GM18498 (cell line): Measurements from ENCODE around the gene RIMBP2.

Experiments used
- ATAC-seq: cut with Tn5 transposase; IDR thresholded peaks from one replicate; pipeline ENCODE4 v1.9.1; 2021; ENCODE audit warnings: mild to moderate bottlenecking, moderate library complexity; ENCODE audit not compliant: unreplicated experiment

Gene RIMBP2

DNA sequence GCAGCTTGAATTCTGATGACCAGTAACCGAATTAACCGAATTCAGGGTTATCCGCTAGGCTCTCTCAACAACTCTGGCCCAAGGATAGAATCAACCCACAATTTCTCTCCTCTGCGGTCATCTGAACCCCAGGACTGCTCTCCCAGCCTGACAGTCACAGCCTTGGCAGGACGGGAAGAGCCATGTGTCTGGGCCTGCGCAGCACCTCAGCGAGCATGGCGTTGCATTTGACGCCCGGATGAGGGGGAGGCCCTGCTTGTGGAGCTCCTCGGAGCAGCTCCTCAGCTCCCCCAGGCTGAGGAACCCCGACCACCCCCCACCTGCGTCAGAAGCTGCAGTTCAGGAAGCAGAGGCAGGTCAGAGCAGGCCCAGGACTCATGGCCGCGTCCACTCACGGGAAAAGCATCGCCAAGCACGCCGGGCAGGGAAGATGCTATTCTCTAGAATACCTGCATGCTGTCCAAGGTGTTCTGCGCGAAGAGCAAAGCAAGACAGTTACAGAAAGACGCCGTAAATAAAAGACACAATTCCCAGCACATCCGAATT, 247.3 kb downstream of the RIMBP2 start:
- ATAC-seq: no peak

DNA sequence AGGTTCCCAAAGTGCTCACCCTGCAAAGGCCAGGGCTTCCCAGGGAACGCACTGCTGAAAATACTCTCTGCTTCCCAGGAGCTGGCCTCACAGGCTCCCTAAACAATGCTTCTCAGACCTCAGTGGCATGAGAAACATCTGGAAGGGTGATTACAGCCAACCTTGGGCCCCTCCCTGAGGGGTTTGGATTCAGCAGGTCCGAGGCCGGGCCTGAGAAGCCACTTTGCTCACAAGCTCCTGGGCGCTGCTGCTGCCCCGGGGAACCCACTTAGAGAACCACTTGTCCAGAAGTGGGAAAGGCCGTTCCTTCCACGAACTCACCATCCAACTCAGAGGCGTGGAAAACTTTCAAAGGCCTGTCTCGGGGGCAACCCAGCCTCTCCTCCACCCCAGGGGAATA, 247.9 kb downstream of the RIMBP2 start:
- no peak for ATAC-seq

DNA sequence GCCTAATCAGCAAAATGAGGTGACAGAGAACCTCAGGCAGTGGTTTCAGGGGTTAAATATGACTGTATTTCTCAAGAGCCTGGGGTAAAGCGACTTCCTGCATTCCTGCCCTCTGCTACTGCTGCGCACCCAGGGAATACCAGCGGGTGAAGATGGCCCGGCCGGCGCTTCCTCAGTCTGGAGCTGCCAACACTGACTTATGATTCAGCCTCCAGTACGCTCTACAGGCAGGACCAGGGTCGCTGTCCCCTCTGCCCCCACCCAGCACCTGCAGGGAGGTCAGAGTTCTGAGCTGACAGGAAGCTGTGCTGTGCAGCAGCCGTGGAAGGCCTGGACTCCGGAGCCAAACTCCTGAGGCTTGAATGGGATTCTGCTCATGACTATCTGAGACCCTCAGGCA, 250.5 kb downstream of the RIMBP2 start:
- ATAC-seq: no peak

DNA sequence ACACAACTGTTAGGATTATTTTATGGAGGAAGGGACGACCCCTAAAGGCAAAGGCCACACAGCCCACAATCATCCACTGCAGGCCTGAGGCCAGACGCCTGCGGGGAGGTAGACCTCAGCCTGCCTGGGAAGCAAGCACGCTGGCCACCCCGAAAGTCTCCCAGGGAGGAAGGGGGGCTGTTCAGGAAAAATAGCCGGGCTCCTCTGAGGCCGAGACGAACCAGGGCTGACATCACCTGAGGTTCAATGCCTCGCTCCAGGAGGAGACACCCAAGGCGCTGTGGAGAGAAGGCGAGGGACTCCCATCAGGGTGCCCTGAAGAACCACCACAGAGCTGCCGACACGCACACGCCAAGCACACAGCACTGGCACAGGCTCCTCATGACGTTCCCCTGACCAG, 251.1 kb downstream of the RIMBP2 start:
- no peak for ATAC-seq

- no peak for ATAC-seq
These were observed 252.1 kb downstream of the RIMBP2 start for GRCh38 chr12:130463818-130464670.

DNA sequence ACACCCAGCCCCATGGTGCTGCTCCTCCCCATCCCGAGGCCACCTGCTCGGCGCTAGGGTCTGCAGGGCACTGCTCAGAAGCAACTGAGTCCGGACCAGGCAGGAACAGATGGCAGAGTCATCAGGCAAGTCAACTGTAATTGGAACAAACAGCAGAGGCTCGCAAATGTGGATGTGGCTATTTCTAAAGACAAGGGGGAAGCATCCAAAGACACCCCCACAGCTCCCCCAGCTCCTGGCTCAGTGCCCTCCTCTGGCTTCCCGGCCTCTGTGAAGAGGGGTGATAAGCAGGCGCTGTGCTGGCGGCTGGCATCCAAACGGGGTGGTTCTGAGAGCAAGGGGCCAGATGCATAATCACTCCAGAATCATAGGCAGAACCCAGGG, 252.8 kb downstream of the RIMBP2 start:
- no peak for ATAC-seq

DNA sequence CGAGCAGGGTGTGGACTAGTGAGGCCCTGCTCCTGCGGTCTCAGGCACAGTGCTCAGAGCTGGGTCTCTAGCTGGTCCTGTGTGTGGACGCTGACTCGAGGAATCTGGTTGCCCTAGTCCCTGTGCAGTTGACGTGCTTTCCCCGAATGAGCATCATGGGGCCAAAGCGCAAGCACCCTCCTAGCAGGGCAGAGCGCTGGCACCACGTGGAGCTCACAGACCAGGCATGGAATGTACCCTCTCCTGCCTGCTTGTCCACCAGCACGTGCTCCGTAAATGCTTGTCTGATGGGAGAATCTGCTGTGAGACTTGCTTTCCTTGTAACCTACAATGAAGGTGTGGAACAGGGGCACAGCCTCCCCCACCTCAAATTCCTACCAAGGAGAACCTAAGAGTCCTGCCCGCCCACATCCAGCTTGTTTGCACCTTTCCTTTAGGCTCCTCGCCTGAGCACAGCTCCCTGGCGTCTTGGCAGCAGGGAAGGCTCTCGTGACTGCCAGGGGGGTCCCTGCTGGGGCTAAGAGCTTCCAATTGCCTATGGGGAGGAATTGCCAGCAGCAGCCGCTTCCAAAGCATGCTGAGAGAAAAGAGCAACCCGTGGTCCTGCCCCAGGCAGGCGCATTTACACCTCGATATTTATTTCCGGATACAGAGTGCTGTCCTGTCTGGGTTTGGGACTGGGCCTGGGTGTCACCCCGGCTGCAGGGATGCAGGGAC, 253.4 kb downstream of the RIMBP2 start:
- no peak for ATAC-seq

GRCh38 chr12:130461839-130462557, 254.1 kb downstream of the RIMBP2 start:
- ATAC-seq: no peak

GRCh38 chr12:130461447-130461815, 254.7 kb downstream of the RIMBP2 start:
- no peak for ATAC-seq

DNA sequence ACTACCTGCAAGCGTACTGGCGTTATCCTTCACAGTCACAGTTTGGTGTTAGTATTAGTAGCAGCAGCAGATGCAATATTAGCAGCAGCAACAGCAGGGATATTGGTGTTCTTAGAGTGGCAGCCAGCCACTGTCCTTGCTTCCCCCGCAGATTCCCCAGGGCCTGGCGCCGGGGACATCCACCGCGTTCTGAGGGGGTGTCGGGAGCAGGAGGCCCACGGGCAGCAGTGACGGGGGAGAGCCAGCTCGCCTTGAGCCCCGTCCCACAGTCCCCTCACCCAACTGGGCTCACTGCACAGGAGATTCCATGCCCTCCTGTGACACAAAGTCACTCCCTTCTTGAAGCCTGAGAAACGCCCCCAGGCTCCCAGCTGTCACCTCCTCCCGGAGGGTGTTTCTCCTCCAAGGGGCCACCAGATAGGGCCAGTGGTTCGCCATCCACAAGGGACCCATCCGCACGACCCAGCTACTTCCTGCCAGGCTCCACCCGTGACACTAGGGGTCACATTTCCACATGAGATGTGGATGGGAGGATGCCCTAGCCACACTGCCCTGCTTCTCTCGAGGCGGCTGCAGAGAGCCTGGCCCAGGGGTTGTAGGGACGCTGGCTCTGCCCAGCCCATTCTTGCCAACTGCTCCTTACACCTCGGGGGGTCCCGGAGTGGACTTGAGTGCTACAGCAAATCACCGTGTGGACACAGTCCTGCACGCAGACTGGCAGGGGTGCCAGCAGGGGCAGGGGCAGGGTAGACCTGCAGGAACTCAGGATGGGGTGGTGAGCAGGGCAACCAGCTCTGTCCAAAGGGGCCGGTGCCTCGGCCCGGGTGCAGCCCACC, 255.3 kb downstream of the RIMBP2 start:
- no peak for ATAC-seq

DNA sequence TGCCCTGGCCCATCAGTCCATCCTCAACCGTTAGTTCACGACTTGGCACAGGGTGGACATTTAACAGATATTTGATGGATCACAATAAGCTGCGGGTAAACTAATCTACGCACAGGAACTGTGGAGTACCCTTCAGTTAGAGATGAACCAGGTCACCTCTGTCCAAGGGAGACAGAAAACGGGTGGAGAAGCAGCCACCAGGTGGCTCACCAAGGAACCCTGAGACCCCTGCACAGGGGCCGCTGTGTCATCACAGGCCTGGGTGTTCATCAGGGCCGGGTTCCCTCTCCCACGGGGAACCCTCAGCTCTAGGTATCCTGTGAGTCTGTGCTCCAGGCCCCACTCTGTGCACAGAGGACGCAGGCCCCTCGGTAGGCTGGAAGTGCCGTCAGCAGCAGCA, 256.2 kb downstream of the RIMBP2 start:
- ATAC-seq: no peak

- no peak for ATAC-seq
These were observed 257.8 kb downstream of the RIMBP2 start for GRCh38 chr12:130458341-130458740.

DNA sequence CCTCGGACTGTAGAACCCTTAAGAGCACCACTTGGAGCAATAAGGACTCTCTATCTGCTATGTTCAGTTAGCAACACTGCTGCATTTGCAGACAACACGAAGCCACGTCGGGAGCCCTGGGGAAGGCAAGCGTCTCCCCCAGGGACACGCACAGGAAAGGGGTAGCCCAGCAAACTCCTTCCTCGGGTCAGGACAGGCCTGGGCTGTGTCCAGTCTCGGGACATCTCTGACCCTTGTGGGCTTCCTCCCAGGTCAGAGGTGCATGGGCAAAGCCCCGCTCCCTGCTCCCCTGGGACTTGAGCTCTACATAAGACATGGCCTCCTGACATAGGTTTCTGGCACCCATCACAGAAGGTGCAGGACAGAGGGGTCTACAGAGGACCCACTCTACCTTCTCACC, 258.9 kb downstream of the RIMBP2 start:
- ATAC-seq: no peak

- no peak for ATAC-seq
These were observed 259.5 kb downstream of the RIMBP2 start for GRCh38 chr12:130456375-130457199.

- no peak for ATAC-seq
These were observed 260.9 kb downstream of the RIMBP2 start for GRCh38 chr12:130455161-130455560.

DNA sequence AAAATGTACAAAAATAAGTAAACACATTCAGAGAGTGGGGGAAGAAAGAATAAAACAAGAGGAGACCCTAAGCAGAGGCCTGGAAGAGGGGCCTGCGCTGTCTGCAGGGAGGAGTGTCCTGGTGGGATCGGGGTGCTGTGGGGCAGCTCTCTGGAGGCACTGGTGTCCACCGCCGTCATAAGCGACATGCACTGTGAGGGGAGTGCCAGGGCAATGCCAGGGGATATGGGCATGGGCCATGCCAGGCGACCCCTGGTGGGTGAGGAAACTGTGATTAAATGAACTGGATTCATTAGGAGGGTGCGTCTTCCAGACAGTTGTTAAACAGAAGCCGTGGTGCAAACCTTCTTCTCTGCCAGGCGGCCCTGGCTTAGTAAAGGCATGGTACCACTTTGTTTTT, 261.8 kb downstream of the RIMBP2 start:
- no peak for ATAC-seq

- ATAC-seq: no peak
These were observed 263.6 kb downstream of the RIMBP2 start for GRCh38 chr12:130452546-130452945.

GRCh38 chr12:130451001-130451930, 264.8 kb downstream of the RIMBP2 start:
- no peak for ATAC-seq

GRCh38 chr12:130449291-130449690, 266.8 kb downstream of the RIMBP2 start:
- ATAC-seq: no peak
